Measurements from ENCODE around the gene SMIM45.

SMIM45 gene

DNA sequence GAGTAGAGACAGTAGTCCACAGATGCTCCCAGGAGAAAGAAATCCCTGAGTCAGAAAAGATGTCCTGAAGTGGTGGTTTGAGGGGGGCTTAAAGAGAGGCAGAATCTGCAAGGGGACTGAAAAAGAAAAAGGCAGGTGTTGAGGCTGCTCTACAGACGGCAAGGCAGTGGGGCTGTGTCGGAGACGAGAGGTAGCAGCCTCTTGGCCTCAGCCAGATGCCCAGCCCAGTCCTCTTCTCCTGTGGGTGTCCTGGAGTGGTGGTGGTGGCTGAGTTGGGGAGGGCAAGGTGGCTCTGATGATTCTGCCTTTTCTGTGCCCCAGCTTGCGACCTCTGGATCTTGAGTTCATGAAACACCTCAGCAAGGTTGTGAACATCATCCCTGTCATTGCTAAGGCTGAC, 37.3 kb downstream of the SMIM45 start:
- TF ChIP-seq FOXM1 (IDR thresholded peaks at IDR 0.05; ENCODE audit: borderline replicate concordance, low read depth) (no peak), ZBTB7A (IDR thresholded peaks at IDR 0.05; ENCODE audit: low read depth) (no peak), YY1 (IDR thresholded peaks at IDR 0.05; ENCODE audit: low read depth) (no peak)
- TF ChIP-seq, protein P1, sequence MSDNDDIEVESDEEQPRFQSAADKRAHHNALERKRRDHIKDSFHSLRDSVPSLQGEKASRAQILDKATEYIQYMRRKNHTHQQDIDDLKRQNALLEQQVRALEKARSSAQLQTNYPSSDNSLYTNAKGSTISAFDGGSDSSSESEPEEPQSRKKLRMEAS (IDR thresholded peaks at IDR 0.05) = no peak

GRCh38 chr22:41991111-41991510, 39.2 kb downstream of the SMIM45 start:
- TF ChIP-seq TAF1 (IDR thresholded peaks at IDR 0.05; ENCODE audit: low read depth) (no peak), CREB1 (IDR thresholded peaks at IDR 0.05; ENCODE audit: low read depth) (no peak), NFIC (IDR thresholded peaks at IDR 0.05) (no peak), TEAD4 (IDR thresholded peaks at IDR 0.05) (no peak), TCF12 (IDR thresholded peaks at IDR 0.05; ENCODE audit: low read depth) (no peak), EP300 (IDR thresholded peaks at IDR 0.05; ENCODE audit: borderline replicate concordance) (no peak)

DNA sequence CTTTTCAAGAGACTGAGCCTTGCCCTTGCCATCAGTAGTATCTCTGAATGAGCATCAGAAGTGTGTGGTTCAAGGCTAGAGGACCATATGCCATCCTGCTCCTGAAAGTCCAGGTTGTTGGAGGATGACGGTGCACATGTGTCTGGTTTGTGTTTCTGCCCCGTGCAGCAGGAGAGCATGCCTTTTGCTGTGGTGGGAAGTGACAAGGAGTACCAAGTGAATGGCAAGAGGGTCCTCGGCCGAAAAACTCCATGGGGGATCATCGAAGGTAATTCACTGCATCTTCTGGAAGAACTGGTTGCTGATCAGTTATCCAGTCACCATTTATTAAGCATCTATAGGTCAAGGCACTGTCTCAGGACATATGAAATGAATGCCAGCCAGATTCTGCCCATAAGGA, 40.5 kb downstream of the SMIM45 start:
- TF ChIP-seq EGR1 (IDR thresholded peaks at IDR 0.05) (no peak), CEBPB (IDR thresholded peaks at IDR 0.05) (no peak), EP300 (IDR thresholded peaks at IDR 0.05; ENCODE audit: borderline replicate concordance) (no peak), FOXM1 (IDR thresholded peaks at IDR 0.05; ENCODE audit: borderline replicate concordance, low read depth) (no peak), TAF1 (IDR thresholded peaks at IDR 0.05; ENCODE audit: low read depth) (no peak), CREB1 (IDR thresholded peaks at IDR 0.05; ENCODE audit: low read depth) (no peak), RAD21 (IDR thresholded peaks at IDR 0.05; ENCODE audit: low read depth) (no peak), YY1 (IDR thresholded peaks at IDR 0.05; ENCODE audit: low read depth) (no peak), USF1 (IDR thresholded peaks at IDR 0.05) (no peak), NFIC (IDR thresholded peaks at IDR 0.05) (no peak), TCF12 (IDR thresholded peaks at IDR 0.05; ENCODE audit: low read depth) (no peak), TEAD4 (IDR thresholded peaks at IDR 0.05) (no peak), ZBTB7A (IDR thresholded peaks at IDR 0.05; ENCODE audit: low read depth) (no peak)
- TF ChIP-seq, protein P1 (IDR thresholded peaks at IDR 0.05) = no peak
- TF ChIP-seq, protein P2, sequence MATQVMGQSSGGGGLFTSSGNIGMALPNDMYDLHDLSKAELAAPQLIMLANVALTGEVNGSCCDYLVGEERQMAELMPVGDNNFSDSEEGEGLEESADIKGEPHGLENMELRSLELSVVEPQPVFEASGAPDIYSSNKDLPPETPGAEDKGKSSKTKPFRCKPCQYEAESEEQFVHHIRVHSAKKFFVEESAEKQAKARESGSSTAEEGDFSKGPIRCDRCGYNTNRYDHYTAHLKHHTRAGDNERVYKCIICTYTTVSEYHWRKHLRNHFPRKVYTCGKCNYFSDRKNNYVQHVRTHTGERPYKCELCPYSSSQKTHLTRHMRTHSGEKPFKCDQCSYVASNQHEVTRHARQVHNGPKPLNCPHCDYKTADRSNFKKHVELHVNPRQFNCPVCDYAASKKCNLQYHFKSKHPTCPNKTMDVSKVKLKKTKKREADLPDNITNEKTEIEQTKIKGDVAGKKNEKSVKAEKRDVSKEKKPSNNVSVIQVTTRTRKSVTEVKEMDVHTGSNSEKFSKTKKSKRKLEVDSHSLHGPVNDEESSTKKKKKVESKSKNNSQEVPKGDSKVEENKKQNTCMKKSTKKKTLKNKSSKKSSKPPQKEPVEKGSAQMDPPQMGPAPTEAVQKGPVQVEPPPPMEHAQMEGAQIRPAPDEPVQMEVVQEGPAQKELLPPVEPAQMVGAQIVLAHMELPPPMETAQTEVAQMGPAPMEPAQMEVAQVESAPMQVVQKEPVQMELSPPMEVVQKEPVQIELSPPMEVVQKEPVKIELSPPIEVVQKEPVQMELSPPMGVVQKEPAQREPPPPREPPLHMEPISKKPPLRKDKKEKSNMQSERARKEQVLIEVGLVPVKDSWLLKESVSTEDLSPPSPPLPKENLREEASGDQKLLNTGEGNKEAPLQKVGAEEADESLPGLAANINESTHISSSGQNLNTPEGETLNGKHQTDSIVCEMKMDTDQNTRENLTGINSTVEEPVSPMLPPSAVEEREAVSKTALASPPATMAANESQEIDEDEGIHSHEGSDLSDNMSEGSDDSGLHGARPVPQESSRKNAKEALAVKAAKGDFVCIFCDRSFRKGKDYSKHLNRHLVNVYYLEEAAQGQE (IDR thresholded peaks at IDR 0.05; ENCODE audit: low read depth) = no peak

DNA sequence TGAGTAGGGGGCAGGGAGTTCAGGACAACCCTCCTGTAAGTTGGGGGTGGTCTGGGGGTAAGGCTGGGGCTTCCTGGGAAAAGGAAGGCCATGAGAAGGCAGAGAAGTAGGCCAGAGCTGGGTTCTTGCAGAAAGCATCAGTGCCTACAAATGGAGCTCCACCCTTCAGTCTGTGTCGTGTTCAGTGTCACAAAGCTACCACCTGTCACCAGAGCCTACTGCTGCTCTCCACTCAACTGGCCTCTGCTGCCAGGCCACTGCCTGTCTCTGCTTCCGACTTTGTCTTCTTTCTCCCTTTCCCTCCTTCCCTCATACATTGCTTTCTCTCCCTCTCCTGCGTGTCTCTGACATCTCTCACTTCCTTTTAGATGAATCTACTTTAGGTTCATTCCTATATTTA, 43.3 kb downstream of the SMIM45 start:
- TF ChIP-seq EP300 (IDR thresholded peaks at IDR 0.05; ENCODE audit: borderline replicate concordance) (no peak), USF1 (IDR thresholded peaks at IDR 0.05) (no peak), CREB1 (IDR thresholded peaks at IDR 0.05; ENCODE audit: low read depth) (no peak), CEBPB (IDR thresholded peaks at IDR 0.05) (no peak), TEAD4 (IDR thresholded peaks at IDR 0.05) (no peak), TCF12 (IDR thresholded peaks at IDR 0.05; ENCODE audit: low read depth) (no peak), EGR1 (IDR thresholded peaks at IDR 0.05) (no peak), RAD21 (IDR thresholded peaks at IDR 0.05; ENCODE audit: low read depth) (no peak), NFIC (IDR thresholded peaks at IDR 0.05) (no peak), ZBTB7A (IDR thresholded peaks at IDR 0.05; ENCODE audit: low read depth) (no peak), FOXM1 (IDR thresholded peaks at IDR 0.05; ENCODE audit: borderline replicate concordance, low read depth) (no peak), YY1 (IDR thresholded peaks at IDR 0.05; ENCODE audit: low read depth) (no peak), TAF1 (IDR thresholded peaks at IDR 0.05; ENCODE audit: low read depth) (no peak)
- TF ChIP-seq, protein P2 (IDR thresholded peaks at IDR 0.05; ENCODE audit: low read depth) = no peak
- TF ChIP-seq, protein P1 (IDR thresholded peaks at IDR 0.05) = no peak

DNA sequence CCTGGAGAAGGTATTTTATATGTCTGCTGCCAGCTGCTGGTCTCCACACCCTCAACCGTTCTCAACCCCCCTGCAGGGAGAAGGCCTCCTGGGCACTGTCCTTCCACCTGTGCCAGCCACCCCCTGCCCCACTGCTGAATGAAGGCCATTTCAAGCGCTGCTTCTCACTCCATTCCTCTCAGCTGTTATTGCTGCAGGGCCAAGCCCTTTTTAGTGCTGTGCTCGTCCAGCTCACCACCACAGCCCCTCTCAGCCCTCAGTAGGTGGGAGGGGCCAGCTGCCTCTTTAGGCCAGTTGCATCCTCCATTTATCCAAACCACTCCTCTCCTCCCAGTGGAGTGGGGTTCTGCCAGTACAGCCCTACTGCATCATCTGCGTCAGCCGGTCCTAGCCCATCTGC, 44.9 kb downstream of the SMIM45 start:
- no peak for TF ChIP-seq YY1 (IDR thresholded peaks at IDR 0.05; ENCODE audit: low read depth)
- TF ChIP-seq RAD21 (IDR thresholded peaks at IDR 0.05; ENCODE audit: low read depth) = no peak
- no peak for TF ChIP-seq TAF1 (IDR thresholded peaks at IDR 0.05; ENCODE audit: low read depth)
- TF ChIP-seq USF1 (IDR thresholded peaks at IDR 0.05) = no peak
- TF ChIP-seq, protein P2 (IDR thresholded peaks at IDR 0.05; ENCODE audit: low read depth) = no peak
- no peak for TF ChIP-seq EGR1 (IDR thresholded peaks at IDR 0.05)
- TF ChIP-seq FOXM1 (IDR thresholded peaks at IDR 0.05; ENCODE audit: borderline replicate concordance, low read depth) = no peak
- no peak for TF ChIP-seq NFIC (IDR thresholded peaks at IDR 0.05)
- no peak for TF ChIP-seq ZBTB7A (IDR thresholded peaks at IDR 0.05; ENCODE audit: low read depth)
- TF ChIP-seq CEBPB (IDR thresholded peaks at IDR 0.05) = no peak
- no peak for TF ChIP-seq CREB1 (IDR thresholded peaks at IDR 0.05; ENCODE audit: low read depth)
- no peak for TF ChIP-seq TEAD4 (IDR thresholded peaks at IDR 0.05)
- TF ChIP-seq EP300 (IDR thresholded peaks at IDR 0.05; ENCODE audit: borderline replicate concordance) = no peak
- no peak for TF ChIP-seq TCF12 (IDR thresholded peaks at IDR 0.05; ENCODE audit: low read depth)
- TF ChIP-seq, protein P1 (IDR thresholded peaks at IDR 0.05) = no peak
